GM10847 (cell line): ENCODE results near the gene APOL4.

Source experiments
- POLR2A ChIP-seq: IDR thresholded peaks from 2 replicates; pipeline ENCODE4 v1.6.1; 2011; ENCODE audit not compliant: insufficient read length; ENCODE audit errors: extremely low read depth

Gene APOL4

DNA sequence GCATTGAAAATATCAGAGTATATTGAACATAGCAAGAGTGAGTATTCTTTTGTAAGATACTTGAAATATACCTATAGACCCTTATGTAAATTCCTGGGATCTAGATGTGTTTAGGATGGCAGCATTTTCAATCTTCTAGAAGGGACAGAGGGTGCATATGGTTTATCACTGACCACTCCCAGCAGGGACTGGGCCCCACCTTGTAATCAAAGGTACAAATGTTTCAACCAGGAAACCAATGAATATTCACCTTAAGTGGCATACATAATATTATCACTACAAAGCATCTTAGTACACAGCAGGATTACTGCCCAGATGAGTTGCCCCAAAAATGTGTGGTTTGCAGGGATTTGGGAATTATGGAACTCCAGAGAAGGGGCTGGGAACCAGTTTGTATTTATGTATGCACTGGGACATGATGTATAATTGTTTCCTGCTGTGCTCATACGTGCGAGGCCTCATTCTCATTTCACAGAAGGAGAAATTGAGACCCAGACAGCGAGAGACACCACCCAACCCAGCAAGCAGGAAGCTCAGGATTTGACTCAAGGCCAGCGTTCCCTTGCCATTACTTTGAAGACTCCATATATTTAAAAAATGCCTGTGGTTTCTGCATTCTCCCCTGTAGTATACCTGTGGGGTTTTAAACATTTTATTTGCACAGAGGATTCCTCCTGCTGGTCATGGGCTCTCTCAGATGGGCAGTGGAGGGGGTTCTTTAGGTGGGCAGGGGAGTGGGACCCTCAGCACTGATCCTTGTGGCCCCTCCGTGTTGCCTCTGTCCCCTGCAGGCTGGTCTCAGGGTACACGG, 5.2 kb downstream of the APOL4 start:
- no peak for TF ChIP-seq POLR2A

DNA sequence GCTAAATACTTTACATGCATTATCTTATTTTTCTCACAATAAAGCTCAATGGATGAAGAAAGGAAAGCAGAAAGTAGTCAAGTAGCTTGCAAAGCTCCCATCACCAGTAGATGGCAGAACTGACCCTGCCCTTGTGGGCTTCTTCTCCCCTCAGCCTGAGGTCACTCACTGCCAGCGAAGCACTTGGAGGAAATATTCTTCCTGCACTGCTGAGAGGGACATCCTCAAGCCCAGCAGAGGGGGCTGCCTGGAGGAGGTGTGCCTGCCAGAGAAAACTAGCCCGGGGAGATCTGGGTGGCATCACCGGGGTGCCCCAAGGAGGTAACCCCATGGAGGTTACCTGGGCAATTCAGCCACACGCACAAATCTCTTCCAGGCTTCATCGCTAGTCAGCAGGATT, 6.6 kb downstream of the APOL4 start:
- no peak for TF ChIP-seq POLR2A

DNA sequence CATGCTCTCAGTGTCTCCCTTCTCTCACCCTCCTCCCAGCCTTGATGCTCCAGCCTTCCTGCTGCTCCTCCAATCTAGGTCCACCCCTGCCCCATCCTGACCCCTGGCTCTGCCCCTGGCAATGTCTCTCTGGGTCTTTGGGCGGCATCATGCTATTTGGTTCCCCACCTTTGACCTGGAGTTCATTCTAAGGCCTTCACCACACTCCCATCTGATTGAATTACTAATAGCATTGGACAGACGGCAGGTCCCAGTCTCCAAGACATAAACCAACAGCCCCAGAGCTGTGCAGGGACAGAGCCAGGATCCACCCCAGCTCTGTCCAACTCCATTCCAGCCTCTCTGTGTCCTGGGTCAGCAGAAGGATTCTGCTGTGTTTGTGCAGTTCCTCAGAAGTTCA, 7.2 kb downstream of the APOL4 start:
- TF ChIP-seq POLR2A = no peak

DNA sequence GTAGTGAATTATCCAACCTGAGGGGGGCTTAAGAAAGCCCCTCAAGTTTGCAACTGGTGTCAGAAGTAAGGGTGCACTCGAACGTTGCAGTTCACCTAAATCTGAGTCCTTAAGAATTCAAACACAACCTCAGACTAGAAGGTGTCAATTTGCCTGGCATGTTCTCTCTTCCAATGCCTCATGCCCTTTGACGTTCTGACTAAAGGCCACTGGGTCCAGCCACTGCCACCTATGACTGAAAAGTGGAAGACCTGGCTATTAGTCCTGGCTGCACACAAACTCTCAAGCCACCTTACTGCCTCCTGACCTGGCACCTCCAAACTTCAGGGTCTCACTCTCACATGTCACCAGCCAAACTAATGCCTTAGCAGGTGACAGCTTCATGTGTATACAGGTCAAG, 8.0 kb downstream of the APOL4 start:
- no peak for TF ChIP-seq POLR2A

DNA sequence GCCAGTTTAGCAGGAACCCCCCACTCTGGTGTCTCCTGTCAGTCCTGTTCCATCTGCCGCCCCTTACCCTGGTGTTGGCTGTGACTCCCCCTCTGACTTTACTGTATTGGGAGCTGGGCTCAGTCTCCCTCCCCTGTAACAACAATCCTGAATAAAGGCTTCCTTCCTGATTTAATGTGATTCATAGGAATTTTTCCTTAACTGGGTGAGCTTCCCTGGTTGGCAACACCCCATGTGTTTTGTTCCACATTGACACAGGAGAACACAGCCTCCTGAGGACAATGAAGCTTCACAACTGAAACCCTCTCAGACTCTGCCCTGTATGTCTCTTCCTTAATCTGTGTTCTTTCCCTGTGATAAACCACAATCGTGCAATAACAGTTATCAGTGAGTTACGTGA, 8.4 kb downstream of the APOL4 start:
- no peak for TF ChIP-seq POLR2A

DNA sequence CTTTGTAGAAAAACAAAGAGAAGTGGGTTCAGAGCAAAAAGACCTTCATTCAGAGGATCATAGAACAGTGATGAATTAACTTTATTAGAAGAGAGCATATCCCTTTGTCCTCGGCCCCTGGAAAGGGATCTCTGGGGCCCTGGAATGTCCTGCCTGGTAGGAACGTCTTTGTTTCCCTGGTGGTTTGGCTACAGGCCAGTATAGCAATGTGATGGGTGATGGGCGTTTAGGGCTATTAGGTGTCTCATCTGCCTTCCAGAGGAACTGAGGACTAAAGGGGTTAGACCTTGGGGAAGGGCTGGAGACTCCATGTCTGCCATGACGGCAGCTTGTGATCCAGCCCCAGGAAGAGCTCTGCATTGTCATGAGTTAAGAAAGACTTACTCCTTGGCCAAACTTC, 9.1 kb downstream of the APOL4 start:
- TF ChIP-seq POLR2A = no peak

DNA sequence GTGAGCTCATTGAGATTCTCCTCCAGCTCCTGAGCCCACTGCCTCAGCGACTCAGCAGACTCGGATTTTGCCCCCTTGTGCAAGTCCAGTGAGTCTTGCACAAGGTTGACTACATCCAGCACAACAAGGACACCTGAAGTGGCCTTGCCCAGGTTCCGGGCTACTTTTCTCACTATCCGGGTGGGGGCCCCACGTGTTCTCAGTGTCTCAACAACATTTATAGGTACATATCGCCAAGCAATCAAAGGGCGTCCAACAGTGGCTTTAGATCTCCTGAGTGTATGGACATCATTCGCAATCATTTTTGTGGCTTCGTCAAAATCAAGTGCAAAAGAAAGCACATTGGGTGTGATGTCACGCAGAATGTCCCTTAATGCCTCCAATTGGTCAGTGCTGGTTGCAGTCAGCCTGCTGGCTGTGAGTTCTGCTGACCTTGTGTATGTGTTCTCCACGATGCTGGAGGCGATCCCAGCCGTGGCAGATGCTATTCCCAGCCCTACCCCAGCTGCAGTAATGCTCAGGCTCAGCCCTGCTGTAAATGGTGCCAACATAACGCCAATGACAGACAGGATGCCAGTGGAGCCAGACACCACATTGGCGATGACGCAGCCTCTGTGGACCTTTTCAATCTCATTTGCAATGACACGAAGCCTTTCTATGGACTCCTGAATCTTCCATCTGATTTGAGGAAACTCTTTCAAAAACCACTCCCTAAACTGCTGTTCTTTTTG, 10.3 kb downstream of the APOL4 start:
- no peak for TF ChIP-seq POLR2A

DNA sequence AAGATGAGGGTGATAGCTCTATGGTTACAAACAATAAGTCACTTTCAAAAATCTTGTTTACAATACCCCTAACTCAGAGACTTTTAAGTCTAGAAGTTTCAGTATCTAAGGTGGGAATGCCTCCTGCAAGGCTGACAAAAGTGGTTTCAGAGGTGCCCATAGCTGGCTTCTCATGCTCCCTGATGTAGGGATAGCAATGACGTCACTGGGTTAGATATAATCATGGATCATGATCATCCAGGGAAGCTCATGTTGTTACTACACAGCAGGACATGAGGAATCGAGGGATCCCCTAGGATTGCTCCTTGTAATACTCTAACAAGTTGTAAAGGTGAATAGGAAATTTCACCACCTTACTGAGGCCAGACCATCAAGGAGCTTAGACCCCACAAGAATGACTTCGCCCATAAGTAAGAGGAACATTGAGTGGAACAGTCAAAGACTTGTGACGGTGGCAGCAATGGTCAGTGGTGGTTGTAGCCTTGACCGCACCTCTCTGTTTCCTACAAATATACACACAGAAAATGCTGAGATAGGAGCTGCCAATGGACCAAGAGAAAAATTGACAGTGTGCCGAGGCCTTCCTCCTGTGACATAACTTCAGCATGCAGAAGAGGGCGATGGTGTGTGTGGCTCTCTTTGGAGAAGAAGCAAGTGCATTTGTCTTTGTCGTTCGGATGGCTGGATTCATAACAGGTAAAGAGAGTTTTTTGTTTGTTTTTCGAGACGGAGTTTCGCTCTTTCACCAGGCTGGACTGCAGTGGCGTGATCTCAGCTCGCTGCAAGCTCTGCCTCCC, 15.6 kb downstream of the APOL4 start:
- TF ChIP-seq POLR2A = no peak

DNA sequence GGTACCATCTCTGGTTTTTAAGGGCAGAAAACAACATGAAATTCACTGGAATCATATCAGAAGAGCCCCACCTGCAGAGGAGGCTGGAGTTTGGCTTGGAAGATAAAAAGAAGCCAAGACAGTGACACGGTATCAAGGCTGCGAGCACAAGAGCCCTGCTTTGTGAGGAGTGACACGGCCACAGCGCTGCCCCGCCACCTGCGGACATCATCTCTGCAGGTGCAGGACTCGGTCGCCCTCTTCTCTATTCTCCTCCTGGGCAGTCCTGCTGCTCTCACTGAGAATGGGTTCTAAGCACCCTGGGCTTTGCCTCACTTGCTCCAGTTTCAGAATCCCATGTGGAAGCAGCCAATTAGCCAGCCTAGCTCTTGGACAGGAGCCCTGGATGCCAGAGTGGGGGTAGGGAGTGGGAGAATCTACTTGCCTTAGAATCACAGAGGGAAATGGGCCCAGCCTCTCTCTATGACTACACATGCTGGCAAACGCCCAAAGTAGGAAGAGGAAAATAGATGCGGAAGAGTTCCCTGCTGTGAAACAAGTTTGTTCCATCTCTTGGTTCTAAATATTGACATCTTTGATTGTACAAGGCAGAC, 17.1 kb downstream of the APOL4 start:
- TF ChIP-seq POLR2A = no peak

DNA sequence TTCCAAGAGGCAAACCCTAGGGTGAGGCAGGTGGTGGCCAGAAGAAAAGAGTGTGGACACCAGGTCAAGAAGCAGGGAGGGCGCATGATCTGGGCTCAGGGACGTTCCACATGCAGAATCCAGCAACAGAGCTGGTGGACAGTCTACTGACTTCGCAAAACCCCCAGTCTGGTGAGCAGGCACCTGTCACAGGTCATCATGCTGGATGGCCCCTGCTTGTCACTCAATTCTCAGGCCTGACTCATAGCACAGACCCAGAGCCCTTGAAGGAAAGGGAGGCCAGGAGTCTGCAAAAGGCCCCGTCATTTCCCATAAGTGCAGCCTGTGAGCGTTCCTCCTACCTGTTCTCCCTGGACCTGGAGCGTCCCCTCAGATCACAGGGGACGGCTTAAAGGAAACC, 18.2 kb downstream of the APOL4 start:
- no peak for TF ChIP-seq POLR2A

DNA sequence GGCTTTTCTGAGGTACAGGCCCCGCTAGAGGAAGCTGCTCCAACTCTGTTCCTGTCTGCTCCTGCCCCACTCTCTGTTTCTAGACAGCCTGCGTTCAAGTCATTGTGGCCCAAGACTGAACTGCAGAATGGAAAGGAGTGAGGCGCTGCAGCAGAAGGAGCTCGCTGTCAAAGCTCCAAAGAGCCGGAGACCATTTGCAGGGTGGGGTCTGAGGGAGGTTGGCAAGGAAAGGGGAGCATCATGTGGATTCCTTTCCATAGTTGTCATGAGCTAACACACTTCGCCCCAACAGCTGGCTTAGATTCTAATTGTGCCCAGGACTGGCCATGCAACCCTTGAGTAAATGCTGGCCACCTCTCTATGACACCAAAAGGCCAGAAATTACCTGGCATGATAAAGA, 18.8 kb downstream of the APOL4 start:
- TF ChIP-seq POLR2A = no peak

DNA sequence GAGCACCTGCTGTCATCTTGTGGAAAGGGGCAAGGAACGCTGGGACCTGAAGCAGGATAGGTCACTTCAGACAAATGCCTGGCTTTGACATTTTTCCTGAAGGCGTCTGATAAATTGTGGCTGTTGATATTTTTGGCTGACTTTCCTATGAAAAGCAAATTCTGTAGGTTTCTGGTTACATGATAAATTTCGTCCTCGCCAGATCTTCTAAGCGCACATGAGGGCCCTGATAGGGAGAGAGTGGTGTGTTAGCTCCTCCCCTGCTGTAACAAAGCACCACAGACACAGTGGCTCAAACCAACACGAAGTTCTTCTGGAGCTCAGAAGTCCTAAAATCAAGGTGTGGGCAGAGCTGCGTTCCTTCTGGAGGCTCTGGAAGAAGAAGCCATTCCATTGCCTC, 19.6 kb downstream of the APOL4 start:
- TF ChIP-seq POLR2A = no peak

DNA sequence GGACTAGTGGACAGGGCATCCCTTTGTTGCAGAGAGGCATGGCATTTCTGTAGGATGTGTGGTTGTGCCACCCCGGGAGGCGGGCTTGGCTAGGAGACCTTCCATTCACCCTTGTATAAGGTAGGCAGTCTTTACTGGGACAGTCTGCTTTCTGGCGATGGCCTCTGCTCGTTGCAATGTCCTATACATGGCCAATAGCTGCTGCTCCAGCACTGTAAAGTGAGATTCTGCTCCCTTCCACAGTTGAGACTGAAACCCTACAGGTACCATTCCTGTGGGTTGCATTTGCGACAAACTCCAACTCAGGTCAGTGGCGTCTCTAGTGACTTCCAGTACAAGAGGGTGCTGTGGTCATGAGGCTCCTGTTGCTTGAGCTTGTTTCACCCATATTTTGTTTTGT, 20.7 kb downstream of the APOL4 start:
- TF ChIP-seq POLR2A = no peak

DNA sequence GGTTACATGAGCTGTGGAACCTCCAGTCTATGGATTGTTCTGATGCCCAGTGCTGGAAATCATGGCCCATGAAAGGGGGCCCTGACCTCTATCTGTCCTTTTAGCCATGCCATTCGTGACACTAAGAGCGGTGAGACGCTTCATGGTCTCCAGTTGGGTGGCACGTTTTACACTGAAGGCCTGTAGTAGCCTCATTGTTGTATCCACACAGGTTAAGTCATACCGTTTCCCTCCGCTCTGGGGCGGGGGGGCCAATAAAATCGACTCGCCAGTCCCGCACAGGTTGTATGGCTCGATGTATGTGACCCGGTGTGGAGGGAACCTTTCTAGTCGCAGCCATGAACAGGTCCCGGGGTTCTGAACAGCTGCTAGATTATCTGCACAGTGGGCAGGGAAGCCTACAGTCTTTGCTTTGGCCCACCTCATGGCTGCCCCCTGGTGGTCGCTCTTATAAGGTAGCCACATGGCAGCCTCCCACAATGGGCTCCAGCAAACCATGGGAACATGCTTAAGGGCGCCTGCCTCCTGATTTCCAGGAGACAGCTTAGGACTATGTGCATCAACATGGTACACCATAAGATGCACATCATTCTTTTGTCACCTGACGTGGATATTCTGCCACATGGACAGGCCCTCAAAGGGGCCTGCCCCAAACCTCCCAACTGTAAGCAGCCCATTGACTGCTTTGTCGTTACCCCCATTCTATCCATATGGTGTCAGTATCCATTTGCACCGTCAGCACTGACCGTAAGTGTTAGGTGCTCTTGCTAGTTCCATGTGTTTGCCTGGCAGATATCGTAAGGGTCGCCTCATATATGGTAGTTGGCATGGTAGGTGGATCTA, 21.4 kb downstream of the APOL4 start:
- TF ChIP-seq POLR2A = no peak

DNA sequence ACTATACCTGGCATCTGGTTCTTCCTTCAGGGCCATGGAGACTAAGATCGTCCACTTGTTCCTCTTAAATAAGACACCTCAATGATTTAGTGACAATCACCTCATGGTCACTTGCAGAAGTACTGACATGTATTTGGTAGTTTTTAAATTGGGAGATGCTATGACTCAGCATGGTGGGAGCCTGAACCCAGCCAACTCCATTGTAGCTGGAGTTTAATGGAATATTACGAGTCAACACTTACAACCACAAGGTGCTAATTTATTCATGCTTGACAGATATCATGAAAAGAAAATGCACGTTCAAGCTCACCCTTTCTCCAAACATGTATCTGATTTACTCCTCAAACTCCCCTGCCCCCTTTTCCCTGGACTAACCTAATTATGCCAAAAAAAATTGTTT, 24.4 kb downstream of the APOL4 start:
- TF ChIP-seq POLR2A = no peak
